A673 (cell line): Measurements from ENCODE around the gene PYGO2.

Experiments
- CTCF ChIP-seq: fragments of 300-800, 200-600 bp; sonication (generic); conservative IDR thresholded peaks from 2 replicates; pipeline ENCODE4 v1.5.1; 2017; ENCODE audit warnings: low read depth, mild to moderate bottlenecking, antibody characterized with exemption, low read length, moderate library complexity, mixed read lengths
- EZH2 ChIP-seq: fragments of 200-600 bp; sonication (generic); IDR thresholded peaks from 2 replicates; pipeline ENCODE4 v1.6.1; 2017; ENCODE audit warnings: borderline replicate concordance, low read depth, mild to moderate bottlenecking, mixed read lengths, antibody characterized with exemption, low read length; ENCODE audit not compliant: poor library complexity, severe bottlenecking

DNA sequence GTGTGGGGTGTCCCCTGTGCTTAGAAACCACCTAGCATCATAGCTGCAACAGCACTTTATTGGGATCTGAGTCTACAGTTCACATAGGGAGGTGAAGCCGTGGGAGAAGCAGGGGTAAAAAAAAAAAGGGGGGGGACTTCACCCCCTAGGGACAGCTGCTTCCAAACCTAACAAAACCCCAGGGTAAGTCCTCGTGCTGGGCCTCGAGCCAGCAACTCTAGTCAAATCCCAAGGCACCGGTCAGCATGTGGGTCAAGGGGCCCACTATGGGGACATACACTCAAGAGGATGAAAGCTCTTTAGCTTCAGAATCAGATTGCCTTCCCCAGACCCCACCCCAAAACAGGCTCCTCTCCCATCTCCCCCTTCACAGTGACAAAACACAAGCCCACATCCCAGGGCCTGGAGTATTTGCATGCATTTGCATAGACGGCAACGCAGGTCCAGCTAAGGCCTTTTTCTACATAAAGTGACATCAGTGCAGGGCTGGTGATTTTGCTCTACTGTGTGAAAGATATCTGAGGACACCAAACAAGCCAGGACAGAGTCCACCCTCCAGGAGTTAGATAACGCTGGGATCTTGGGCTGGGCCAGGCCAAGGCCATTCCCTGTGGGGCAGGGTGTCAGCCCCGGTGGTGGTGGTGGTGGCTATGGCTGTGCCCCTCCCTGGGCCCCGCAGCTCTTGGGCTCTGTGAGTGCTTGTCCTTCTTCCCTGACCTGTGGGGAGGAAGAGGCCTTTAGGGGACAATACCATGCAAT, 17.0 kb downstream of the PYGO2 start:
- TF ChIP-seq CTCF, result no peak
- TF ChIP-seq EZH2, result no peak
